ENCODE results near the gene OBP2A.

The OBP2A gene

GRCh38 chr9:135514342-135515082 is 31.4 kb upstream of the OBP2A start:
- Histone ChIP-seq H3K27me3 (replicated peaks; ENCODE audit: insufficient read depth, low read length) (peaks cover 16% of the 10 kb centered on the region), H2AFZ (ENCODE audit: low read length) (no peak overlapping the region), H3K4me3 (ENCODE audit: low read length) (no peak overlapping the region), H3K79me2 (ENCODE audit: low read length) (no peaks in the 10 kb centered on the region), H4K20me1 (ENCODE audit: insufficient read depth, low read length) (no peaks in the 10 kb centered on the region), H3K9me3 (replicated peaks; ENCODE audit: insufficient read depth, low read length) (no peaks in the 10 kb centered on the region), H3K36me3 (replicated peaks; ENCODE audit: insufficient read depth, low read length) (no peaks in the 10 kb centered on the region), H3K4me2 (ENCODE audit: low read depth, low read length) (no peak overlapping the region), H3K4me1 (ENCODE audit: low read length) (peaks cover 14% of the 10 kb centered on the region), H3K27ac (ENCODE audit: low read length) (no peak overlapping the region), H3K9ac (ENCODE audit: low read length) (no peak overlapping the region), H3F3A (ENCODE audit: insufficient read depth, low read length) (no peaks in the 10 kb centered on the region; the same call in 1 of the 2 replicates), H3K9me2 (replicated peaks; ENCODE audit: insufficient read depth, low read length) (no peaks in the 10 kb centered on the region)
- no peak for DNase-seq
- TF ChIP-seq EZH2 (optimal IDR thresholded peaks at IDR 0.05; ENCODE audit: low read depth, low read length) (no peak), EZH2phosphoT487 (IDR thresholded peaks at IDR 0.05; ENCODE audit: low read length) (no peak)
- TF ChIP-seq, protein P1, sequence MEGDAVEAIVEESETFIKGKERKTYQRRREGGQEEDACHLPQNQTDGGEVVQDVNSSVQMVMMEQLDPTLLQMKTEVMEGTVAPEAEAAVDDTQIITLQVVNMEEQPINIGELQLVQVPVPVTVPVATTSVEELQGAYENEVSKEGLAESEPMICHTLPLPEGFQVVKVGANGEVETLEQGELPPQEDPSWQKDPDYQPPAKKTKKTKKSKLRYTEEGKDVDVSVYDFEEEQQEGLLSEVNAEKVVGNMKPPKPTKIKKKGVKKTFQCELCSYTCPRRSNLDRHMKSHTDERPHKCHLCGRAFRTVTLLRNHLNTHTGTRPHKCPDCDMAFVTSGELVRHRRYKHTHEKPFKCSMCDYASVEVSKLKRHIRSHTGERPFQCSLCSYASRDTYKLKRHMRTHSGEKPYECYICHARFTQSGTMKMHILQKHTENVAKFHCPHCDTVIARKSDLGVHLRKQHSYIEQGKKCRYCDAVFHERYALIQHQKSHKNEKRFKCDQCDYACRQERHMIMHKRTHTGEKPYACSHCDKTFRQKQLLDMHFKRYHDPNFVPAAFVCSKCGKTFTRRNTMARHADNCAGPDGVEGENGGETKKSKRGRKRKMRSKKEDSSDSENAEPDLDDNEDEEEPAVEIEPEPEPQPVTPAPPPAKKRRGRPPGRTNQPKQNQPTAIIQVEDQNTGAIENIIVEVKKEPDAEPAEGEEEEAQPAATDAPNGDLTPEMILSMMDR (IDR thresholded peaks at IDR 0.05; ENCODE audit: low read length): no peak

DNA sequence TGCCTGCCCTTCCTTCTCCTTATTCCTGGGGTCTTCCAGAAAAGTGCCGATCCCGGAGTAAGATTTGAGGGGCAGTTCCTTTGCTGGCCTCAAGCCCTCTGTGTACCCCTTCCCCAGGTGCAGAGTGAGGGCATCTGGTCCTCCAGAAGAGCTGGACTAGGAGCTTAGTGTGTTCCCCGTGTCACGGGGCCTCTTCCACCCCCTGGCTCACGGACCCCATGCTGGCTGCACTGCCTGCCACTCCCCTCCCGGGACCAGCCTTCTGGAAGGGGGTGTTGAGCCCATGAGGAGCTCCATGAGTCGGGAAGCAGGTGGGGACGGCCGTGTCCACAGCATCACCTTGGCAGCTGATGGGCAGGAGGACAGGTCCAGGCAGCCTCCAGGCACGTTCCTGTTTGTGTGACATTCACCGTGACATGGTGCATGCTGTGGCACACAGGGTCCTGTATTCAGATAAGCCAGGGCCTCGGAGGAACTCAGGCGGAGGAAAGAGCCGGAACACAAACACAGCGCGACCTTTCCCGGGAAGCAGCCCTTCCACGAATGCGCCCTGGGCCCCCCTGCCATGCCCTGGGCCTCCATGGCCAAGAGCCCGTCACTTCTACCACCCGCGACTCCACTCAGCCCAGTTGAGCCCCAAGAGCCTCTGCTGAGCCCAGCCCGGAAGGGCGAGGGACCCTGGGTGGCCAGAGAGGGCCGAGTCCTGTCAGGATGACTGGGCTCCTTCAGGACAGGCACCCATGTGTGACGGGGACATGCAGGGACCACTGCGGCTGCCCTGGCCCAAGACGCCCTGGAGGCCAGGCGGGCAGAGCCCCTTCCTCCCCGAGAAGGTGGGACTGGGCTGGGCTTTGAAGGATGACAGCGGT is 30.6 kb upstream of the OBP2A start:
- Histone ChIP-seq H3K4me2 (ENCODE audit: low read depth, low read length) (no peak overlapping the region), H2AFZ (ENCODE audit: low read length) (no peak overlapping the region), H3K9ac (ENCODE audit: low read length) (no peak overlapping the region), H4K20me1 (ENCODE audit: insufficient read depth, low read length) (no peaks in the 10 kb centered on the region), H3K27ac (ENCODE audit: low read length) (no peak overlapping the region), H3K4me1 (ENCODE audit: low read length) (peaks cover 14% of the 10 kb centered on the region), H3K27me3 (replicated peaks; ENCODE audit: insufficient read depth, low read length) (peaks cover 17% of the 10 kb centered on the region), H3K4me3 (ENCODE audit: low read length) (no peak overlapping the region), H3K9me3 (replicated peaks; ENCODE audit: insufficient read depth, low read length) (no peaks in the 10 kb centered on the region), H3K9me2 (replicated peaks; ENCODE audit: insufficient read depth, low read length) (no peaks in the 10 kb centered on the region), H3F3A (ENCODE audit: insufficient read depth, low read length) (no peaks in the 10 kb centered on the region; the same call in 1 of the 2 replicates), H3K79me2 (ENCODE audit: low read length) (no peaks in the 10 kb centered on the region), H3K36me3 (replicated peaks; ENCODE audit: insufficient read depth, low read length) (no peaks in the 10 kb centered on the region)
- no peak for DNase-seq
- no peak for TF ChIP-seq EZH2phosphoT487 (IDR thresholded peaks at IDR 0.05; ENCODE audit: low read length)

GRCh38 chr9:135516132-135516860 is 29.6 kb upstream of the OBP2A start:
- H3K79me2 ChIP-seq (ENCODE audit: low read length): no peaks in the 10 kb centered on the region
- no peak overlapping the region for H3K27ac ChIP-seq (ENCODE audit: low read length)
- H2AFZ ChIP-seq (ENCODE audit: low read length): no peak overlapping the region
- no peak overlapping the region for H3K9ac ChIP-seq (ENCODE audit: low read length)
- H3K4me2 ChIP-seq (ENCODE audit: low read depth, low read length): no peak overlapping the region
- H4K20me1 ChIP-seq (ENCODE audit: insufficient read depth, low read length): no peaks in the 10 kb centered on the region
- no peaks in the 10 kb centered on the region for H3K9me3 ChIP-seq (replicated peaks; ENCODE audit: insufficient read depth, low read length)
- no peaks in the 10 kb centered on the region; the same call in 1 of the 2 replicates for H3F3A ChIP-seq (ENCODE audit: insufficient read depth, low read length)
- H3K4me3 ChIP-seq (ENCODE audit: low read length): no peak overlapping the region
- DNase-seq: no peak
- peaks cover 5% of the 10 kb centered on the region for H3K4me1 ChIP-seq (ENCODE audit: low read length)
- no peak for TF ChIP-seq EZH2phosphoT487 (IDR thresholded peaks at IDR 0.05; ENCODE audit: low read length)
- TF ChIP-seq, protein P1 (IDR thresholded peaks at IDR 0.05; ENCODE audit: low read length): no peak
- no peaks in the 10 kb centered on the region for H3K36me3 ChIP-seq (replicated peaks; ENCODE audit: insufficient read depth, low read length)
- H3K9me2 ChIP-seq (replicated peaks; ENCODE audit: insufficient read depth, low read length): no peaks in the 10 kb centered on the region
- peaks cover 17% of the 10 kb centered on the region for H3K27me3 ChIP-seq (replicated peaks; ENCODE audit: insufficient read depth, low read length)
